Gastrocnemius medialis (tissue), 4 donors: ENCODE data around the gene ERC2. TPM values are rescaled to one million over a fixed set of nuclear protein-coding genes. Genes with fewer than 3 reads are reported as not detected.

Experiments used
- ATAC-seq, 2 donors: fragments of 150-250 bp; one replicate each; pipeline ENCODE4 v1.9.1; 2016
- DNase-seq, 2 donors: peaks; one replicate each; pipeline ENCODE4 v3.0.0-alpha.2; 2019
- H3K27ac ChIP-seq, 4 donors: fragments of 200-600 bp; sonication (generic); 1 replicate in 1 of 4; 2 replicates in 3 of 4; pipeline ENCODE4 v1.5.1; 2016 to 2018; ENCODE audit warnings: mild to moderate bottlenecking in 2 of 4, moderate library complexity in 1 of 4
- H3K27me3 ChIP-seq, 3 donors: fragments of 200-600 bp; sonication (generic) in 2 of 3; 1 replicate in 1 of 3; 2 replicates in 2 of 3; pipeline versions ENCODE4 v1.5.1 to v1.6.0; 2016 to 2019; ENCODE audit warnings: mild to moderate bottlenecking in 1 of 3, moderate library complexity in 1 of 3
- H3K36me3 ChIP-seq, 2 donors: fragments of 200-600 bp; sonication (generic) in 1 of 2; one replicate each; pipeline ENCODE4 v1.5.1; 2017 to 2018
- H3K4me1 ChIP-seq, 2 donors: fragments of 200-600 bp; sonication (generic) in 1 of 2; one replicate each; pipeline ENCODE4 v1.5.1; 2016 to 2017; ENCODE audit warnings: mild to moderate bottlenecking in 2 of 2
- H3K4me3 ChIP-seq, 4 donors: fragments of 200-600 bp; sonication (generic) in 3 of 4; 1 replicate in 1 of 4; 2 replicates in 3 of 4; pipeline ENCODE4 v1.5.1; 2016 to 2019; ENCODE audit warnings: mild to moderate bottlenecking in 2 of 4
- H3K9me3 ChIP-seq, 3 donors: fragments of 200-600 bp; sonication (generic) in 2 of 3; 1 replicate in 1 of 3; 2 replicates in 2 of 3; pipeline ENCODE4 v1.5.1; 2016 to 2019
- POLR2A ChIP-seq, 2 donors: fragments of 450-650 bp; IDR thresholded peaks; one replicate each; pipeline ENCODE4 v1.6.1; 2017; ENCODE audit warnings: antibody characterized with exemption in 2 of 2, mild to moderate bottlenecking in 2 of 2, moderate library complexity in 2 of 2
- in situ Hi-C, 4 donors: fragments of 200-750 bp; cut with MboI; loops; one replicate each; pipeline versions ENCODE4 v1.15.0 to v1.8.0; 2017; ENCODE audit warnings: low sequenced_read_pairs in 4 of 4
- intact Hi-C: fragments of 100-400 bp; cut with DNase I; formaldehyde crosslinking; loops from one replicate; pipeline ENCODE4 v1.15.1; 2023; ENCODE audit warnings: low total_unique reads
- total RNA-seq, 4 donors: library from RNA; depleted of rRNA; stranded (reverse); fragments of >200 nt; gene quantifications; one replicate each; pipeline versions ENCODE4 v1.1.0 to v1.2.3, GENCODE V29; 2016
- TF ChIP-seq, protein P1 (sequence below), 5 experiments: fragments of 450-650 bp in 3 of 5; fragments of 200-600 bp in 2 of 5; sonication (generic) in 2 of 5; IDR thresholded peaks in 4 of 5; conservative IDR thresholded peaks in 1 of 5; 1 replicate in 4 of 5; 2 replicates in 1 of 5; pipeline ENCODE4 v1.5.1; 2016 to 2019; ENCODE audit warnings: antibody characterized with exemption in 5 of 5, mild to moderate bottlenecking in 3 of 5, moderate library complexity in 3 of 5

Gene ERC2
- total RNA-seq, 4 donors from 2014 or later, result not detected

DNA sequence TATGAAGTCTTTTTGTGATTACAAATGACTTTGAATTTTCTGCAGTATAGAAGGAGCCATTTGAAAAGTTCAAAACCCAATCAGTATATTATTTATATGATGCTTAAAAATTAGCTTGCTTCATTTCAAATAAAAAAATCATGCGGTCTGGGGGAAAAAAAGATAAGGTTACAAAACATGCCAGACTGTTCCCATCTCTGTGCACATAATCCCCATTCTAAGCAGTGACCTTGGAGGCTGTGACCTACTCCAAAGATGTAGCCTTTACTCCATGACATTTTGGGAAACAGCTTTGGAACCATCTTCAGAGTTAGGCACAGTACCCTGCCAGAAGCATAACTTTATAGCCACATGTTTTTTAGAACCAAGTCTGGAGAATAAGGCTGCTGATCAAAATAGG, 533.5 kb downstream of the ERC2 start:
- DNase-seq (no peak), ATAC-seq (no peak)
- H3K4me3 ChIP-seq, result no peak overlapping the region
- H3K27me3 ChIP-seq, result no peaks in the 10 kb centered on the region
- H3K36me3 ChIP-seq, result no peaks in the 10 kb centered on the region
- in situ Hi-C loops, result no loop called here
- intact Hi-C loops, result no loop called here
- H3K27ac ChIP-seq, result no peak overlapping the region
- no peaks in the 10 kb centered on the region for H3K4me1 ChIP-seq
- no peaks in the 10 kb centered on the region for H3K9me3 ChIP-seq
- no peak for TF ChIP-seq POLR2A (IDR thresholded peaks at IDR 0.05)
- TF ChIP-seq, protein P1, sequence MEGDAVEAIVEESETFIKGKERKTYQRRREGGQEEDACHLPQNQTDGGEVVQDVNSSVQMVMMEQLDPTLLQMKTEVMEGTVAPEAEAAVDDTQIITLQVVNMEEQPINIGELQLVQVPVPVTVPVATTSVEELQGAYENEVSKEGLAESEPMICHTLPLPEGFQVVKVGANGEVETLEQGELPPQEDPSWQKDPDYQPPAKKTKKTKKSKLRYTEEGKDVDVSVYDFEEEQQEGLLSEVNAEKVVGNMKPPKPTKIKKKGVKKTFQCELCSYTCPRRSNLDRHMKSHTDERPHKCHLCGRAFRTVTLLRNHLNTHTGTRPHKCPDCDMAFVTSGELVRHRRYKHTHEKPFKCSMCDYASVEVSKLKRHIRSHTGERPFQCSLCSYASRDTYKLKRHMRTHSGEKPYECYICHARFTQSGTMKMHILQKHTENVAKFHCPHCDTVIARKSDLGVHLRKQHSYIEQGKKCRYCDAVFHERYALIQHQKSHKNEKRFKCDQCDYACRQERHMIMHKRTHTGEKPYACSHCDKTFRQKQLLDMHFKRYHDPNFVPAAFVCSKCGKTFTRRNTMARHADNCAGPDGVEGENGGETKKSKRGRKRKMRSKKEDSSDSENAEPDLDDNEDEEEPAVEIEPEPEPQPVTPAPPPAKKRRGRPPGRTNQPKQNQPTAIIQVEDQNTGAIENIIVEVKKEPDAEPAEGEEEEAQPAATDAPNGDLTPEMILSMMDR (IDR thresholded peaks at IDR 0.05 in 4 of 5, conservative IDR thresholded peaks at IDR 0.05 in 1 of 5), result no peak

DNA sequence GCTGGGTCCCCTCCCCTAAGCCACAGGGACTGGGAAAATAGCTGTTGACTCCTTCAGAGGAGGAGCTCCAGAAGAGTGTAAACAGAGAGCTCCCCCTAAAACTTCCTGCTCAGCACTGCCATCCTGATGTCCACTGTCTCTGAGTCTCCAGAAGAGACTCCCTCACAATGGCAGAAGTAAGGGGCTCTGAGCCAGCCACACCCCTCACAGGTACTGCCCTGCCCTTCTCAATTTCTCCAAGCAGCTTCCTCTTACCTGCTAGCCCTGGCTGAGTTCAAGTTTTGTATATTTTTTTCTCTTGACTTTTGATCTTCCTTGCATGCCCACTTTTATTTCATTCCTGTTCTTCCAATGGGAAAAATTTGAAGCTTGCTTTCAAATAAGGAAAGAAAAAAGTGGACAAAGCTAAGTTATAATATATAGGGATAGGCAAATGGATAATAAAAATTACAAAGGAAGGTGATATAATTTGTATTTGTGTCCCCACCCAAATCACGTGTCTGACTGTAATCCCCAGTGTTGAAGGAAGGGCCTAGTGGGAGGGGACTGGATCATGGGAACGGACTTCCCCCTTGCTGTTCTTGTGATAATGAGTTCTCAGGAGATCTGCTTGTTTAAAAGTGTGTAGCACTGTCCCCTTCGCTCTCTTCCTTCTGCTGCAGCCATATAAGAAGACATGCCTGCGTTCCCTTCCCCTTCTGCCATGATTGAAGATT, 539.0 kb downstream of the ERC2 start:
- DNase-seq (no peak), ATAC-seq (no peak)
- intact Hi-C loops, result no loop called here
- H3K36me3 ChIP-seq, result no peaks in the 10 kb centered on the region
- no peaks in the 10 kb centered on the region for H3K4me1 ChIP-seq
- TF ChIP-seq, protein P1 (IDR thresholded peaks at IDR 0.05 in 4 of 5, conservative IDR thresholded peaks at IDR 0.05 in 1 of 5), result no peak
- no peak for TF ChIP-seq POLR2A (IDR thresholded peaks at IDR 0.05)
- H3K27ac ChIP-seq, result no peak overlapping the region
- no peaks in the 10 kb centered on the region for H3K9me3 ChIP-seq
- no peaks in the 10 kb centered on the region for H3K27me3 ChIP-seq
- H3K4me3 ChIP-seq, result no peak overlapping the region
- in situ Hi-C loops, result no loop called here

DNA sequence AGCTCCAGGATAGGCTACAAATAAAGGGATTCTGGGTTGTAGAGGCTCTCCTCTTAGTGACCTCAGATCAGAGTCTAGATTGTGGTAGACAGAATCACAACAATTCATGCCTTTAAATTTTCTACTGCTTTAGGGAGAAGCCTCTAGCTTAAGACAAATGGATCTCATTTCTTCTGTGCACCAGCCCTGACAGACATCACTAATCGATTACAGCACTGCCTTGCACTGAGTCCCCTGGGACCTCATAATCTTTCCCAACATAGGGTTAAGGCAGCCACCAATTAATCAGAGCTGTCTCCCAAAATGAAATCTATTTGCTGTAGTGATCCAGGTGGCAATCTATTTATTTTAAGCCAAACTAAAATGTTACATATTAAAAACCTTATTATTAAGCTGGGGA, 544.6 kb downstream of the ERC2 start:
- no peak for DNase-seq
- Histone ChIP-seq H3K36me3 (no peaks in the 10 kb centered on the region), H3K9me3 (no peaks in the 10 kb centered on the region), H3K27me3 (no peaks in the 10 kb centered on the region), H3K4me3 (no peak overlapping the region), H3K27ac (no peak overlapping the region), H3K4me1 (no peaks in the 10 kb centered on the region)
- intact Hi-C loops (no loop called here), in situ Hi-C loops (no loop called here)
- no peak for TF ChIP-seq POLR2A (IDR thresholded peaks at IDR 0.05)
- TF ChIP-seq, protein P1 (IDR thresholded peaks at IDR 0.05 in 4 of 5, conservative IDR thresholded peaks at IDR 0.05 in 1 of 5), result no peak
- no peak for ATAC-seq

DNA sequence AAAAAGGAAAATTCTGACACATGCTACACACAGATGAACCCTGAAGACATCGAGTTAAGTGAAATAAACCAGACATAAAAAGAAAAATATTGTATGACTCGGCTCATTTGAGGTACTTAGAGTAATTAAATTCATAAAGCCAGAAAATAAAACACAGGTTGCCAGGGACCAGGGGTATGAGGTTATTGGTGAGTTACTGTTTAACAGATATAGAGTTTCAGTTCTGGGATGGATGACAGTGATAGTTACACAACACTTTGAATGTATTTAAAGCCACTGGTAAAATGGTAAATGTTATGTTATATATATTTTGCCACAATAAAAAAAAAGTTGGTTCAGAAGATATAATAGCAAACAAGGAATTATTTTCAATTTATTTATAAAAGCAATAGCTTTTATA, 545.1 kb downstream of the ERC2 start:
- H3K4me1 ChIP-seq, result no peaks in the 10 kb centered on the region
- DNase-seq, result no peak
- no peaks in the 10 kb centered on the region for H3K9me3 ChIP-seq
- intact Hi-C loops (no loop called here), in situ Hi-C loops (no loop called here)
- H3K36me3 ChIP-seq, result no peaks in the 10 kb centered on the region
- no peak for TF ChIP-seq POLR2A (IDR thresholded peaks at IDR 0.05)
- TF ChIP-seq, protein P1 (IDR thresholded peaks at IDR 0.05 in 4 of 5, conservative IDR thresholded peaks at IDR 0.05 in 1 of 5), result no peak
- ATAC-seq, result no peak
- no peak overlapping the region for H3K4me3 ChIP-seq
- no peak overlapping the region for H3K27ac ChIP-seq
- no peaks in the 10 kb centered on the region for H3K27me3 ChIP-seq

DNA sequence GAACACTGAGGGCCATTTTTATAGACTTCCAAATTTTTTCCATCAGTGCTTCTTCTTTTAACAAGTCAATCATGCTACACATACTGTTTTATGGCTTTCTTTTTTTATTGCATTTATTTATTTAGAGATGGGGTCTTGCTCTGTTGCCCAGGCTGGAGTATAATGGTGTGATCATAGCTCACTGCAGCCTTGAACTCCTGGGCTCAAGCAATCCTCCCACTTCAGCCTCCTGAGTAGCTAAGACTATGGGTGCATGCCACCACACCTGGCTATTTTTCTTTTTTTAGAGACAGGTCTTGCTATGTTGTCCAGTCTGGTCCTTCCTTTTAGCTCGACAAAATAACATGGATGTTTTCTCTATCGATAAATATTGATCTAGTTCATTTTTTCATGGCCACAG, 555.4 kb downstream of the ERC2 start:
- DNase-seq (no peak), ATAC-seq (no peak)
- Histone ChIP-seq H3K9me3 (no peaks in the 10 kb centered on the region), H3K27me3 (no peaks in the 10 kb centered on the region), H3K27ac (no peak overlapping the region), H3K36me3 (no peaks in the 10 kb centered on the region), H3K4me3 (no peak overlapping the region), H3K4me1 (no peaks in the 10 kb centered on the region)
- no peak for TF ChIP-seq POLR2A (IDR thresholded peaks at IDR 0.05)
- TF ChIP-seq, protein P1 (IDR thresholded peaks at IDR 0.05 in 4 of 5, conservative IDR thresholded peaks at IDR 0.05 in 1 of 5), result no peak
- in situ Hi-C loops, result no loop called here
- intact Hi-C loops, result no loop called here
